LNCAP (cell line): Measurements from ENCODE around the gene TUBB4B.

ENCODE experiments used
- CTCF ChIP-seq: fragments of 450-650 bp; IDR thresholded peaks from 2 replicates; pipeline ENCODE4 v1.5.1; 2017; ENCODE audit warnings: mild to moderate bottlenecking

TUBB4B gene

GRCh38 chr9:137245450-137246421 is 4.6 kb downstream of the TUBB4B start:
- no peak for TF ChIP-seq CTCF

- TF ChIP-seq CTCF = no peak
These were observed 6.2 kb downstream of the TUBB4B start for GRCh38 chr9:137247135-137247915.

DNA sequence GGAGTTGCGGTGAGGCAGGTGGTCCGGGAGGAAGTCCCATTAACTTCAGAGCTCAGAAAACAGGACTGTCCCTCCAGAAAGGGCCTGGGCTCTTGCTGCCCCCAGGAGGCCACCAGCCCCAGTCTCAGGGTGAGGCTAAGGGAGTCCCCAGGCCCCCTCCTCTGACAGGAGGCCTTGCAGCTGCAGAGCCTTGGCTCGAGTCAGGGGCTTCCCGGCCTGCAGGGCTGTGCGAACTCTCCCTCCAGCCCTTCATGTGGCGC is 6.8 kb downstream of the TUBB4B start:
- TF ChIP-seq CTCF = no peak

- no peak for TF ChIP-seq CTCF
These were observed 9.5 kb downstream of the TUBB4B start for GRCh38 chr9:137250329-137251193.

- no peak for TF ChIP-seq CTCF
These were observed 10.0 kb downstream of the TUBB4B start, which contains the start of gene STPG3 for GRCh38 chr9:137251194-137251461. Gene STPG3 (plus strand): TSS chr9:137251286. CDS start chr9:137251287, 1 bp downstream.

- TF ChIP-seq CTCF = no peak
These were observed 10.6 kb downstream of the TUBB4B start for GRCh38 chr9:137251490-137252268.
